Osteoblast (primary cell): ENCODE data around the gene VMAC. TPM values are rescaled to one million over a fixed set of nuclear protein-coding genes. Genes with fewer than 3 reads are reported as not detected.

Experiments
- DNase-seq: peaks from one replicate; pipeline ENCODE4 v3.0.0; 2011; ENCODE audit warnings: low spot score, mixed read lengths; ENCODE audit not compliant: insufficient read length; ENCODE audit errors: missing footprints
- H2AFZ ChIP-seq: 2 replicates; pipeline ENCODE4 v1.6.0; 2011; ENCODE audit warnings: mild to moderate bottlenecking, low read length
- H3K27ac ChIP-seq: 2 replicates; pipeline ENCODE4 v1.5.1; 2011; ENCODE audit warnings: mild to moderate bottlenecking, low read depth, low read length, moderate library complexity
- H3K27me3 ChIP-seq: 2 replicates; pipeline ENCODE4 v1.6.0; 2012; ENCODE audit warnings: mild to moderate bottlenecking, control low read depth, inconsistent platforms, low read length, moderate library complexity; ENCODE audit not compliant: insufficient read depth
- H3K36me3 ChIP-seq: 2 replicates; pipeline ENCODE4 v1.5.1; 2011; ENCODE audit warnings: mild to moderate bottlenecking, low read length, control low read depth, moderate library complexity; ENCODE audit not compliant: insufficient read depth
- H3K4me1 ChIP-seq: 2 replicates; pipeline ENCODE4 v1.5.1; 2011; ENCODE audit warnings: mild to moderate bottlenecking, low read length, control low read depth, moderate library complexity; ENCODE audit not compliant: insufficient read depth
- H3K4me2 ChIP-seq: 2 replicates; pipeline ENCODE4 v1.6.0; 2011; ENCODE audit warnings: mild to moderate bottlenecking, low read length; ENCODE audit not compliant: insufficient read depth
- H3K4me3 ChIP-seq: fragments of 200-600 bp; sonication (generic); 3 replicates; pipeline ENCODE4 v1.5.1; 2012; ENCODE audit warnings: mild to moderate bottlenecking, low read length, inconsistent platforms; ENCODE audit not compliant: insufficient read depth
- H3K79me2 ChIP-seq: 2 replicates; pipeline ENCODE4 v1.6.0; 2012; ENCODE audit warnings: mild to moderate bottlenecking, low read length, control low read depth, inconsistent platforms; ENCODE audit not compliant: insufficient read depth
- H3K9me3 ChIP-seq: 2 replicates; pipeline ENCODE4 v1.5.1; 2011; ENCODE audit warnings: low read depth, low read length, control low read depth
- H4K20me1 ChIP-seq: 2 replicates; pipeline ENCODE4 v1.6.0; 2012; ENCODE audit warnings: mild to moderate bottlenecking, low read length, control low read depth; ENCODE audit not compliant: insufficient read depth
- total RNA-seq: library from RNA; depleted of rRNA; stranded (reverse); fragments of >200 nt; gene quantifications from 2 replicates; pipeline ENCODE4 v1.2.3, GENCODE V29; 2012
- TF ChIP-seq, protein P1 (sequence below): IDR thresholded peaks from 2 replicates; pipeline ENCODE4 v1.5.1; 2011; ENCODE audit warnings: mild to moderate bottlenecking, low read depth, low read length, moderate library complexity; ENCODE audit errors: extremely low read depth

VMAC gene
- total RNA-seq, 1 donor, result 12.3 TPM

DNA sequence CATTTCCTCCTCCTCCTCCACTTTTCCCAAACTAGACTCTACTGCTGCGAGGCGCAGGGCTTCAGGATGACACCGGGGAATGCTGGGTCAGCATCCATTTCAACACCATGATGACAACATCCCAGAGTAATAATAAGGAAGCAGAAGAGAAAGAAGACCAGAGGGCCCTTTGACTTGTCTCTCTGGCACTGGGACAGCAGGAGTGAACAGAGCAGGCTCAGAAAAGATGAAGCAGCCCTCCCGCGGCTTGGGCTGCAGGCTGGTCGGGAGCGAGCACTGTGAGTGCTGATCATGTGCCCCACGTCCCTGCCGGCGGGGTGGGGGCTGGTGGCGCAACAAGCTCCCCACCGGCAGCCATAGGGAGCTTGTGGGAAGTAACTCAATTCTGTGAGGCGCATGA lies 42.8 kb downstream of the VMAC start:
- H3K4me1 ChIP-seq, result peaks cover 16% of the 10 kb centered on the region
- peak; percentile 92 for DNase-seq
- H3K9me3 ChIP-seq, result no peaks in the 10 kb centered on the region
- peaks cover 10% of the 10 kb centered on the region for H3K36me3 ChIP-seq
- no peak overlapping the region for H2AFZ ChIP-seq
- H4K20me1 ChIP-seq, result peaks cover 53% of the 10 kb centered on the region
- peak overlapping the region; percentile 13 for H3K4me3 ChIP-seq
- TF ChIP-seq, protein P1, sequence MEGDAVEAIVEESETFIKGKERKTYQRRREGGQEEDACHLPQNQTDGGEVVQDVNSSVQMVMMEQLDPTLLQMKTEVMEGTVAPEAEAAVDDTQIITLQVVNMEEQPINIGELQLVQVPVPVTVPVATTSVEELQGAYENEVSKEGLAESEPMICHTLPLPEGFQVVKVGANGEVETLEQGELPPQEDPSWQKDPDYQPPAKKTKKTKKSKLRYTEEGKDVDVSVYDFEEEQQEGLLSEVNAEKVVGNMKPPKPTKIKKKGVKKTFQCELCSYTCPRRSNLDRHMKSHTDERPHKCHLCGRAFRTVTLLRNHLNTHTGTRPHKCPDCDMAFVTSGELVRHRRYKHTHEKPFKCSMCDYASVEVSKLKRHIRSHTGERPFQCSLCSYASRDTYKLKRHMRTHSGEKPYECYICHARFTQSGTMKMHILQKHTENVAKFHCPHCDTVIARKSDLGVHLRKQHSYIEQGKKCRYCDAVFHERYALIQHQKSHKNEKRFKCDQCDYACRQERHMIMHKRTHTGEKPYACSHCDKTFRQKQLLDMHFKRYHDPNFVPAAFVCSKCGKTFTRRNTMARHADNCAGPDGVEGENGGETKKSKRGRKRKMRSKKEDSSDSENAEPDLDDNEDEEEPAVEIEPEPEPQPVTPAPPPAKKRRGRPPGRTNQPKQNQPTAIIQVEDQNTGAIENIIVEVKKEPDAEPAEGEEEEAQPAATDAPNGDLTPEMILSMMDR, result no peak
- peak overlapping the region; percentile 62 for H3K27ac ChIP-seq
- H3K4me2 ChIP-seq, result peak overlapping the region; percentile 46
- H3K27me3 ChIP-seq, result no peaks in the 10 kb centered on the region
- H3K79me2 ChIP-seq, result peaks cover 93% of the 10 kb centered on the region

DNA sequence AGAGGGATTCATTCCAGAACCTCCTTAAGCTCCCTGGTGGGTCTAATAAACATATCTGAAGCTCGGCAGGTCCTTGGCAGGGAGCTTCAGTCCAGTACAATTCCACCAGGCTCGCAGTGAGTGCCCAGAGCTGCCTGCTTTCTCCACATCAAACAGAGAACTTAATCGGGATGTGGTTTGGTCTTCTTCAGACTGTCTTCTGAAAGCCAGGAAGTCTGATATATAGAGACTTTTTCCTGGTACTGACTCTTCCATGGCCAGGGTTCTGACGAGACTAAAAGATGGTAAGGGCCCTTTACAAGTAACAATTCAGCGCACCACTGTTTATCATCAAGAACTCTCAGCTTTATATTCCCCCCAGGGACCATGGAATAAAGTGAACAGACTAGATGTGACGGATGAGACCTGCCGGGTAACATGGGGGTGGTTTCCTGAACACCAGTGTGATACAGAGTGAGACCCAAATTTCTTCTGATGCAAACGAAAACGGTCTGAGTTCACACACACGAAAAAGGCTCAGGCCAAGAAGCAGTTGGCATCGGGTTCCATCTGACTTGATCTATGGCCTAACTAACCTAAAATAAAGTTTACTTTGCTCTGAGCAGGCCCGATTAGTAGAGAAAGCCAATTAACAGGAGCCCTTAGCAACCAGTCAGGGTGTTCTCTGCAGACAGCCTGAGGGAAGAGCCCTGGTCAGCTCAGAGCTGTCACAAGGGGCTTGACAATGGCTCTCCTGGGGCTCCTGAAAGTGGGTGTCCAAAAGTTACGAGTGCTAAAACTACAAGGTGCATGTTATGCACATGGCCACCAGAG lies 44.3 kb downstream of the VMAC start:
- peak overlapping the region; percentile 46 for H3K27ac ChIP-seq
- peaks cover 25% of the 10 kb centered on the region for H3K4me1 ChIP-seq
- H3K79me2 ChIP-seq, result peaks cover 90% of the 10 kb centered on the region
- no peak overlapping the region for H2AFZ ChIP-seq
- no peaks in the 10 kb centered on the region for H3K27me3 ChIP-seq
- H3K4me2 ChIP-seq, result no peak overlapping the region
- H3K4me3 ChIP-seq, result no peak overlapping the region
- peaks cover 10% of the 10 kb centered on the region for H3K36me3 ChIP-seq
- peaks cover 43% of the 10 kb centered on the region for H4K20me1 ChIP-seq
- H3K9me3 ChIP-seq, result no peaks in the 10 kb centered on the region
- TF ChIP-seq, protein P1, result no peak
- DNase-seq, result peak; percentile 31

DNA sequence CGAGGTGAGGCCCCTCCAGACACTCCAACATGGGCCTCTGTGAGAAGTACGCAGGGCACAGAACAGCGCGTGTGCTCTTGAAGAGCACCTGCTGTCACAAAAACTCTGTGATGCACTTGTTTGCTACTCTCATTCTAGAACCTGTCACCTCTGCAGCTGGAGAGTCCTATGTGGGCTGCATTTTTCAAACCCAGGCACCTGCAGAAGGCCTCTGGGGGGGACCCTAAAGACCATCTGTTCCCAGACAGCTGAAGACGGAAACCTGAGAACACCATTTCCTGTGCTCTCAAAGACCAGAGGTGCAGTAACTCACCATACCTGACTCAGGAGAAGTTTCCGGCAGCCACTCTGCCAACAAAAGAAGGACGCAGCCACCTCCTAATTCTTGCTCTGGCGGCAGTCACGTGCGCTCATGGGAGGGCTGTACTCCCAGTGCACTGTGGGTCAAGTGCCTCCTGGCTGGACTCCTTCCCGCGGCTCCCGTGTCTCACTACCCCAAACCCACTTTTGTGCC lies 45.2 kb downstream of the VMAC start:
- H3K9me3 ChIP-seq, result no peaks in the 10 kb centered on the region
- peaks cover 86% of the 10 kb centered on the region for H3K79me2 ChIP-seq
- no peak overlapping the region for H3K4me2 ChIP-seq
- no peak overlapping the region for H3K4me3 ChIP-seq
- peak; percentile 35 for DNase-seq
- H3K27ac ChIP-seq, result peak overlapping the region; percentile 5
- H3K27me3 ChIP-seq, result no peaks in the 10 kb centered on the region
- H3K4me1 ChIP-seq, result peaks cover 34% of the 10 kb centered on the region
- TF ChIP-seq, protein P1, result no peak
- peaks cover 10% of the 10 kb centered on the region for H3K36me3 ChIP-seq
- H2AFZ ChIP-seq, result no peak overlapping the region
- H4K20me1 ChIP-seq, result peaks cover 39% of the 10 kb centered on the region

DNA sequence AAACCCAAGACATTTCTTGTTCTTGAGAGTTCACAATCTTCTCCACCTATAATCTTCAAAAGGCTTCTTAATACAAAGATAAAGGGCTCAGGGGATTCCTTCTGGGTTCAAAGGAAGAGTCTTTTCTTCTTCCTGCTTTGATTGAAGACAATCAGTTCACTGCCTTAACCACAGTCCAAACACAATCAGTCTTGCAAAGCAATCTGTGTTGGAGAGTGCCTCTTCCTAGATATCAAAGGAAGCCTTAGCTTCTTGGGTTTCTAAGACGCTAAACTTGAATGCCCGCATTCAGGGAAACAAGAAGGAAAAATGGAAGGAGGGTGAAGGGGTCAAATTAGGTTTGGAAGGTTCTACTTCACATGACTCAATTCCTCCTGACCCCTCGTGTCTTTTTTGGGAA lies 46.1 kb downstream of the VMAC start:
- no peaks in the 10 kb centered on the region for H3K9me3 ChIP-seq
- no peak overlapping the region for H3K27ac ChIP-seq
- H3K27me3 ChIP-seq, result no peaks in the 10 kb centered on the region
- no peak overlapping the region for H3K4me2 ChIP-seq
- H3K4me3 ChIP-seq, result no peak overlapping the region
- H2AFZ ChIP-seq, result no peak overlapping the region
- DNase-seq, result no peak
- H3K79me2 ChIP-seq, result peaks cover 78% of the 10 kb centered on the region
- peaks cover 41% of the 10 kb centered on the region for H3K4me1 ChIP-seq
- H3K36me3 ChIP-seq, result peaks cover 10% of the 10 kb centered on the region
- TF ChIP-seq, protein P1, result no peak
- peaks cover 45% of the 10 kb centered on the region for H4K20me1 ChIP-seq
